CD4-positive, alpha-beta T cell (primary cell): ENCODE results near the gene FAM170A. TPM values are rescaled to one million over a fixed set of nuclear protein-coding genes. Genes with fewer than 3 reads are reported as not detected.

Experiments used
- ATAC-seq: fragments of 200-7000 bp; cut with Tn5 transposase; one replicate; pipeline ENCODE4 v1.10.0; 2022; ENCODE audit warnings: mild to moderate bottlenecking; ENCODE audit not compliant: poor library complexity
- CTCF ChIA-PET: fragments of 350-600 bp; sonication (Branson Sonifier 250); formaldehyde crosslinking; loops from one replicate; lab custom pipeline; 2021; ENCODE audit warnings: antibody characterized with exemption, inconsistent platforms; lab: Charles Lee
- POLR2A ChIA-PET: fragments of 350-600 bp; sonication (Branson Sonifier 250); formaldehyde crosslinking; loops from one replicate; lab custom pipeline; 2021; ENCODE audit warnings: antibody characterized with exemption, inconsistent platforms; lab: Charles Lee
- DNase-seq, 14 experiments: peaks; one replicate each; pipeline ENCODE4 v3.0.0-alpha.2; 2013 to 2020; ENCODE audit warnings: mixed read lengths in 2 of 14
- H3K27ac ChIP-seq, 2 donors: one replicate each; pipeline versions ENCODE4 v1.5.1 to v1.7.0; 2013; ENCODE audit warnings: low read length in 2 of 2, low read depth in 1 of 2, mild to moderate bottlenecking in 1 of 2
- H3K27me3 ChIP-seq, 2 experiments: 1 replicate in 1 of 2; 2 replicates in 1 of 2; pipeline versions ENCODE4 v1.6.1 to v1.7.0; 2013; ENCODE audit warnings: low read length in 2 of 2, control low read depth in 1 of 2, mild to moderate bottlenecking in 1 of 2, moderate library complexity in 1 of 2; ENCODE audit not compliant: insufficient read depth in 2 of 2, control insufficient read depth in 1 of 2
- H3K36me3 ChIP-seq: one replicate; pipeline ENCODE4 v1.6.1; 2013; ENCODE audit warnings: low read length, control low read depth; ENCODE audit not compliant: insufficient read depth
- H3K4me1 ChIP-seq: one replicate; pipeline ENCODE4 v1.6.1; 2013; ENCODE audit warnings: low read length, control low read depth; ENCODE audit not compliant: insufficient read depth
- H3K4me3 ChIP-seq: one replicate; pipeline ENCODE4 v1.5.1; 2013; ENCODE audit warnings: mild to moderate bottlenecking, low read length, moderate library complexity
- H3K9me3 ChIP-seq, 2 experiments: 1 replicate in 1 of 2; 2 replicates in 1 of 2; pipeline versions ENCODE4 v1.6.1 to v1.7.0; 2013; ENCODE audit warnings: low read length in 2 of 2, mild to moderate bottlenecking in 2 of 2, control low read depth in 1 of 2, moderate library complexity in 1 of 2; ENCODE audit not compliant: control insufficient read depth in 1 of 2, insufficient read depth in 1 of 2
- H3K27ac Mint-ChIP-seq: one replicate; pipeline ENCODE4 v1.8.0; 2020; ENCODE audit warnings: mixed read lengths
- H3K27me3 Mint-ChIP-seq: one replicate; pipeline ENCODE4 v1.8.0; 2021; ENCODE audit warnings: mixed read lengths
- H3K36me3 Mint-ChIP-seq: one replicate; pipeline ENCODE4 v1.8.0; 2021; ENCODE audit warnings: low read depth, mixed read lengths
- H3K4me1 Mint-ChIP-seq: one replicate; pipeline ENCODE4 v1.8.0; 2021; ENCODE audit warnings: low read depth, mixed read lengths
- H3K4me3 Mint-ChIP-seq: one replicate; pipeline ENCODE4 v1.8.0; 2020; ENCODE audit warnings: mild to moderate bottlenecking, mixed read lengths
- H3K9me3 Mint-ChIP-seq: one replicate; pipeline ENCODE4 v1.8.0; 2020; ENCODE audit warnings: mixed read lengths
- intact Hi-C, 2 experiments: fragments of 100-400 bp; cut with DNase I in 1 of 2; cut with micrococcal nuclease in 1 of 2; formaldehyde crosslinking; loops; one replicate each; pipeline versions ENCODE4 v1.15.1 to v1.9.0; 2023 to 2025; cut with DNase I, micrococcal nuclease
- total RNA-seq, 174 experiments: library from RNA in 2 of 174; stranded (reverse) in 2 of 174; gene quantifications; one replicate each; pipeline ENCODE4 v1.2.3 and lab custom pipeline; 2021 to 2026
- TF ChIP-seq, protein P1 (sequence below): fragments of 200-600 bp; IDR thresholded peaks from one replicate; pipeline ENCODE4 v1.8.0; 2022; ENCODE audit warnings: antibody characterized with exemption, mild to moderate bottlenecking

The FAM170A gene
- total RNA-seq, 2 experiments from 2014 or later, result not detected

DNA sequence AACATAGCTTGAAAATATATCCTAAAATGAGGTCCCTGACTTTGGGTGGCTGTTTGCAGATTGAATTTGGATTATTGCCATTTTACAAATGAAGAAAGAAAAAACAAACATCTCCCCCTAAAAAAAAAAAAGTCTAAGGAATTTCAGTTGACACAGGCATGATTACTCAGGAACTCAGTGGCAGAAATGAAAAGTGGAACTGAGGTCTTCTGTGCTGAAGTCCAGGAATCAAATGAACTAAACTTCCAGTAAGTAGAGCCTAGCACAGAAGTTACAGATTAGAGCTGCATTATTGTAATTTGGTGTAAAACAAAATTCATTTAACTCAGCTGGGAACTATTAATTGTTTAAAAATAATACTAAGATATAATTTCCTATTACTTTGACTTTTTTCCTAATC, 26.7 kb downstream of the FAM170A start:
- Histone ChIP-seq H3K27ac (no peak overlapping the region), H3K36me3 (no peaks in the 10 kb centered on the region), H3K4me1 (no peaks in the 10 kb centered on the region), H3K4me3 (no peak overlapping the region), H3K9me3 (no peaks in the 10 kb centered on the region), H3K27me3 (no peaks in the 10 kb centered on the region)
- TF ChIP-seq, protein P1, sequence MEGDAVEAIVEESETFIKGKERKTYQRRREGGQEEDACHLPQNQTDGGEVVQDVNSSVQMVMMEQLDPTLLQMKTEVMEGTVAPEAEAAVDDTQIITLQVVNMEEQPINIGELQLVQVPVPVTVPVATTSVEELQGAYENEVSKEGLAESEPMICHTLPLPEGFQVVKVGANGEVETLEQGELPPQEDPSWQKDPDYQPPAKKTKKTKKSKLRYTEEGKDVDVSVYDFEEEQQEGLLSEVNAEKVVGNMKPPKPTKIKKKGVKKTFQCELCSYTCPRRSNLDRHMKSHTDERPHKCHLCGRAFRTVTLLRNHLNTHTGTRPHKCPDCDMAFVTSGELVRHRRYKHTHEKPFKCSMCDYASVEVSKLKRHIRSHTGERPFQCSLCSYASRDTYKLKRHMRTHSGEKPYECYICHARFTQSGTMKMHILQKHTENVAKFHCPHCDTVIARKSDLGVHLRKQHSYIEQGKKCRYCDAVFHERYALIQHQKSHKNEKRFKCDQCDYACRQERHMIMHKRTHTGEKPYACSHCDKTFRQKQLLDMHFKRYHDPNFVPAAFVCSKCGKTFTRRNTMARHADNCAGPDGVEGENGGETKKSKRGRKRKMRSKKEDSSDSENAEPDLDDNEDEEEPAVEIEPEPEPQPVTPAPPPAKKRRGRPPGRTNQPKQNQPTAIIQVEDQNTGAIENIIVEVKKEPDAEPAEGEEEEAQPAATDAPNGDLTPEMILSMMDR, result no peak
- no peak overlapping the region for H3K27ac Mint-ChIP-seq
- ChIA-PET CTCF (no interaction called here), POLR2A (no interaction called here)
- H3K4me3 Mint-ChIP-seq, result no peak overlapping the region
- no peaks in the 10 kb centered on the region for H3K27me3 Mint-ChIP-seq
- DNase-seq (no peak), ATAC-seq (no peak)
- intact Hi-C loops, result no loop called here
- H3K4me1 Mint-ChIP-seq, result no peaks in the 10 kb centered on the region
- H3K9me3 Mint-ChIP-seq, result no peaks in the 10 kb centered on the region
- H3K36me3 Mint-ChIP-seq, result no peaks in the 10 kb centered on the region

DNA sequence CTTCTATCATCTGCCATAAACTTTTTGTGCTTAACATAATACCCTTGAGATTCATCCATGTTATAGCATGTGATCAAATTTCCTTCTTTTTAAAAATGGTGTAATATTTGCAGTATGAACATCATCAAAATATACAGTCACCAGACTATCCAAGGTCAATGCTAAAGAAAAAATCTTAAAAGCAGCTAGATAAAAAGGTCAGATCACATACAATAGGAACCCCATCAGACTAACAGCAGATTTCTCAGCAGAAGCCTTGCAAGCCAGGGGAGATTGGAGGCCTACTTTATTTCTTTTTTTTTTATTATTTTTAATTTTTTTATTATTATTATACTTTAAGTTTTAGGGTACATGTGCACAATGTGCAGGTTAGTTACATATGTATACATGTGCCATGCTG, 37.2 kb downstream of the FAM170A start:
- Histone ChIP-seq H3K27ac (no peak overlapping the region), H3K27me3 (no peaks in the 10 kb centered on the region), H3K36me3 (no peaks in the 10 kb centered on the region), H3K4me3 (no peak overlapping the region), H3K4me1 (no peaks in the 10 kb centered on the region), H3K9me3 (no peaks in the 10 kb centered on the region)
- POLR2A ChIA-PET, result no interaction called here
- H3K9me3 Mint-ChIP-seq, result peaks cover 9% of the 10 kb centered on the region
- no peak overlapping the region for H3K4me3 Mint-ChIP-seq
- CTCF ChIA-PET, result no interaction called here
- no peaks in the 10 kb centered on the region for H3K36me3 Mint-ChIP-seq
- TF ChIP-seq, protein P1, result no peak
- H3K27ac Mint-ChIP-seq, result no peak overlapping the region
- H3K27me3 Mint-ChIP-seq, result no peaks in the 10 kb centered on the region
- intact Hi-C loops, result no loop called here
- DNase-seq, result no peak
- H3K4me1 Mint-ChIP-seq, result no peaks in the 10 kb centered on the region
- ATAC-seq, result no peak

DNA sequence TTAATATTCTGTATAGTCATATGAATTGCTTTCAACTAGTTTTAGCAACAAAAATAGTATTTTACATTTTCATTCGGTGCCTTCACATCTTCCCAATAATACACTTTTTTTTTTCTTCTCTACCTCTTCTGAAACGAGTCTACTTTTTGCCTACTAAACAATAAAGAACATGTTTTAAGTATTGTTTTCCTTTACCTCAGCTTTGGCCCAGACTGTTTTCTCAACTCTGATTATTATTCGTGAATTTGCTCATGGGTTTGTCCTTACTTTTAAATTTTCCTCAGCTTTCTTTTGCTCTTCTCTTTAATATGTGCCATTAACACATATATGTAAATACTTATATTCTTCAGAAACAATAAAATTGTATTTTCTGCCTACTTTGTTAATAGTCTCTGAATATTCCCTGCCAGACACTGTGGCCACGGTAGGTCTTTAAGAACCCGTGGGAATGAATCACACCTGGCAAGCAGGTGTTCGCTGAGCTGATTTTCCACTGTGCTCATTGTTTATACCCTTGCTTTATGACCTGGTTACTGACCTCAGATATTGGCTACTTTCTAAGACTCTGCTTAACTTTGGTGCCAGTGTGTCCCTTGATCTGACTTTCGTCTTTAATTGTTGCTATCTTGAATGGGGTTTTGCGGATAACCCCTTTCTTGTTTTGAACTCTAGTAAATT, 49.1 kb downstream of the FAM170A start:
- no peaks in the 10 kb centered on the region for H3K9me3 ChIP-seq
- no peaks in the 10 kb centered on the region for H3K36me3 Mint-ChIP-seq
- H3K36me3 ChIP-seq, result no peaks in the 10 kb centered on the region
- intact Hi-C loops, result no loop called here
- no peak overlapping the region for H3K4me3 ChIP-seq
- CTCF ChIA-PET, result no interaction called here
- no peak overlapping the region for H3K27ac ChIP-seq
- TF ChIP-seq, protein P1, result no peak
- no peaks in the 10 kb centered on the region for H3K4me1 Mint-ChIP-seq
- no peaks in the 10 kb centered on the region for H3K27me3 Mint-ChIP-seq
- ATAC-seq, result no peak
- POLR2A ChIA-PET, result no interaction called here
- no peak overlapping the region for H3K4me3 Mint-ChIP-seq
- no peak for DNase-seq
- no peak overlapping the region for H3K27ac Mint-ChIP-seq
- no peaks in the 10 kb centered on the region for H3K4me1 ChIP-seq
- no peaks in the 10 kb centered on the region for H3K27me3 ChIP-seq
- H3K9me3 Mint-ChIP-seq, result peaks cover 6% of the 10 kb centered on the region
